Fibroblast of skin of scalp (primary cell): ENCODE results near the gene NLGN2.

Source experiments
- DNase-seq: peaks from one replicate; pipeline ENCODE4 v3.0.0-alpha.2; 2013

The NLGN2 gene

DNA sequence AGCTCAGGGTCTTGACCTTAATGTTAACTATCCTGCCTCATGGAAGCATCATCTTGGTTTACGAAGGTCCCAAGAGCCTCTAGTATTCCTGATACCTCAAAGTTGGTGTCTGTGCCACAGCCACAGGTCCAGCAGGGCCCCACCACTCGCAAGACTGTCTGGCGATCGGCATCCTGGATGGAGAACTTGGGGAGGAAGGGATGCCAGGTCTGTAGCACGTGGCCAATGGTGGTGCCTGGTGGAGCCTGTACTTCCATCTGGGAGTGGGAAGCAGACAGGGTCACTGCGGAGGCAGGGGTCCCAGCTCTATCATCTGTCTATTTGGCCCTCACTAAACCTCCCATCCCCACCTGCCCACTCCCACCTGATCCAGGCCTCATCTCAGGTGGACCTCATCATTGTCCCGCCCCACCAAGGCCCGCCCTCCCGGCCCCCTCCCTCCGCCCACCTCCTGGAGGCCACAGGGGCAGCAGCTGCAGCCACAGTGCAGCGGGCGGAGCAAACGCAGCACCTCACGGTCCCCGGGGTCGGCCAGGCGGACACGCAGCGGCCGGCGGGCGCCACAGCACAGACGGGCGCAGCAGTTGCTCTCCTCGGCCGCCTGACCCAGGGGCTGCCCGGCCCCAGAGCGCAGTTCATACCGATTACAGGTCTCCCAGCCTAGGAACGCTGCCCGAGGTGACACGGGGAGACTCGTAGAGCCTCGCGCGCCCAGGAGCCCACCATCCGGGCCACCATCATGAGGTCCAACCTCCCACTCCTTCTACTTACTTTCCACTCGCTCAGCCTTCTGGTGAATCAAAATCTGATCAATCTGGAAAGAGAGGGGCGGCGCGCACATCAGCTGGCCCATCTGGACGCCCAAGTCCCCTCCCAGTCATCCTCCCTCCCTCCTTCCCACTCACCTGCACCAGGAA lies 14.7 kb upstream of the NLGN2 start:
- no peak for DNase-seq

DNA sequence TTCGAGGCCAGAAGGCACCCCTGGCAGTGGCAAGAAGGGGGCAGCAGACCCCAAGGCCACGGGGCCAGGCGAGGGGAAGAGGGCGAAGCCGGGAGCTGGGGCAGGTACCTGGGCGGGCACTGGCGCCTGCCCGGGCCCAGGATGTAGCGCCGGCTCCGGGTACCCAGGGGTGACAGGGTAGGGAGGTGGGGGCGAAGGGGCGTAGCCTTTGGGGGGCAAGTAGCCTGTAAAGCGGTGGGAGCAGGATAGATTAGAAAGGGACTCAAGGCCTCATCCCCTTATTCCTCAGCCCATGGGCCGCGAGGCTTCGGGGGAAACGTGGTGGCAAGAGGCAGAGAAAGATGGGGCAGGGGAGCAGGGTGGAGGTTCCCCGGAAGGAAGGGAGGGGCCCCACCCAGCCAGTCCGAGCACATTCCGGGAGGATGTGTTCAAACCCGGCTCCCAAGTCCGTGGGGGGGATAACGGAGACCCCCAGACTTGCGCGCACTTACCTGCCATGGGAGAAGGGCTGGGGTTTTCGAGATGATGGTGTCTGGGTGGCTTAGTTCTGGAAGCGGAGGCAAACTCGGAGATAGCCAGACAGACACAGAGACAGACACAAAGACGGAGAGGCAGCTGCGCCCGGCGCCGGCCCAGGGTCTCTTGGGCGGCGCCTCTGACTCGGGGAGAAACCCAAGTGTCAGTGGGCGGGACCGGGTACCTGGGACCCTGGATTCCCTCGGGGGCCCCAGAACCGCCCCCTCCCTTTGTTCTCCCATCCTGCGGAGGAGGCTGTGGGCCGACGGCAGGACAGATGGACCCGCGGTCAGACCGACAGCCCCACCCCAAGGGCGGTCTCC lies 13.8 kb upstream of the NLGN2 start:
- no peak for DNase-seq

DNA sequence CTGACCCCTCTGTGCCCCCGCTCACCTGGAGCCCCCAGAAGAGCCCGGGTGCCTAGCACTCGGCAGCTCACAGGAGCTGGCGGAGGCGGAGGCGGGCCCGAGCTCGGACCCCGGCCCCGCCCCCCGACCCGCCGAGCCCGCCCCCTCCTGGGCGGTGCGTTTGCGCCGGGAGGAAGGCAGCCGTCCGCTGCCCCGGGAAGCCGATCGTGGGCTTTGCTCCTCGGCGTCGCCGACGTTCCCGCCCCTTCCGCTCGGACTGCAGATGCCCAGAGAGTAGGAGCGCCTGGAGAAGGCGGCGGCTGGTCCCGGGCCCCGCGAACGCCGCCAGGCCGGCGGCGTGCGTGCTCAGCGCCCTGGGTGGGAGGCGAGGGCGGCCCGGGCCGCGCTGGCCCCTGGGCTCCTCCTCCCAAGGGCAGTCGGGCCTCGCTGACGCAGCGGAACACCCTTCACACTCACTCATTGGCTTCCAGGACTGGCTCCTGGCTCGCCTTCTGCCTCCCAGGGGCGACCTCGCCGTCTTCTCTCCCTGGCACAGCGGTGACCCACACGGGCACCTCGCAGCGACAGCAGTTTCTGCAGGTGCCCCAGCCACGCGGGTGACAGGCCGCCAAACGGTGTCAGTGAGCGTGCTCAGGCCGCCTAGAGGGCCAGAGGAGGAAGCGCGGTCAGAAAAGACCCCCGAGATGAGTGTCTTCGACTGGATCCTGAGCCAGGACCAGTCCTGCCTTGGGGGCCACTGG lies 13.0 kb upstream of the NLGN2 start, which contains the start of gene PLSCR3:
Gene PLSCR3 (minus strand): TSS at position 74 of the 740 bp plus-strand sequence. CDS start 415 bp downstream, outside the sequence.
- peak; percentile 88 for DNase-seq

DNA sequence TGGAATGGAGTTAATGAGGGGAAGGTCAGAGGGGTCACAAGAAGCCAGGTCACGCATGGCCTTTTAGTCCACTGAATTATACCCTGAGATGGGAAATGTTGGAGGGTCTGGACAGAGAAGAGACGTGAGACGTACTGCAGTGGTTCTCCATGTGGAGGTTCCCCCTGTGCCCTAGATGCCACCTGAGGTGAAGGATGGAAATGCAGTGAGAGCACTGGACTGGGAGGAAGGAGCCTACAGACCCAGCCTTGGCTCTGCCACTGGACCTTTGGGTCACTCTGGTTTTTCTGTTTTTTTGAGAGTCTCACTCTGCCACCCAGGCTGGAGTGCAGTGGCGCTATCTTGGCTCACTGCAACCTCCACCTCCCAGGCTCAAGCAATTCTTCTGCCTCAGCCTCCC lies 11.5 kb upstream of the NLGN2 start:
- no peak for DNase-seq

DNA sequence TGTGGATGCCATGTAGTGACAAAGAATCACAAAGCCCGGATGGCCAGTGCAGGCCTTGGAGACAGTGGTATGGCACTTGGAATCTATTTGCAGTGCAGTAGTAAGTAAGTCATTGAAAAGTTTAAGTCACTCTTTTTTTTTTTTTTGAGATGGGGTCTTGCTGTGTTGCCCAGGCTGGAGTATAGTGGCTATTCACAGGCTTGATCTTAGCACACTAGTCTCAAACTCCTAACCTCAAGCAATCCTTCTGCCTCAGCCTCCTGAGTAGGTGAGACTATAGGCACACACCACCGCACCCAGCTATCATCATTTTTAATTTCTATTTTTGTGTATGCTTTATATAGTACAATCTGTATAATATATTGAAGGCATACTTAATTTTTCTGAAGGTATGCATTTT lies 9.0 kb upstream of the NLGN2 start:
- DNase-seq: no peak

DNA sequence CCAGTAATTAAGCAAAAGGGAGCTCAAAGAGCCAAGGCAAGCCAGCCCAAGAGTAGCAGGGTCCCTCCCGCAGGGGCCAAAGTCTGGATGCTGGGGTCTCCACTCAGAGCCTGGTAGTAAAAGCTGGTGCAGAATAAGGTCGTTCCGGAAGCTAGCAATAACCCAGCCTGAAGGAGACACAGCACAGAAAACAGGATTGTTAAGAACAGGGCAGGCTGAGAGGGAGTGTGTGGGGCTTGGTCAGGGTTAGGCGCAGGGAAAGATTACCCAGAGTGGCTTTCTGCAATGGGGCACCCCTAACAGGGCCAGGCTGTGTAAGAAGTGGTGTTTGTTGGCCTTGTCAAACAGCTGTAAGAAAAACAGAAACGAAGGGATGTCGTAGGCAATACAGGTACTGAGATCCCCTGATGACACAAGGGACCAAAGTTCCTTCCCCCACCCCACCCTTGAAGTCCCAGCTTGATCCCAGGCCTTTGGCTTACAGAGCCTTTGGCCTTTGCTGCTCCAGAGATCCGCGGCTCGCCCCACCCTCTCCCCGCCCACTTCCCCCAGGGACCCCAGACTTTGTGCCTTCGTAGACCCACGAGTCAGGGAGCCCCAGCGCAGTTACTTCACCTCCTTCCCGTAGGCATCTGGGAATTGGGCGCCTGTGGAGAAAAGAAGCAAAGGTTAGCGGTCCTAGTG lies 4.5 kb upstream of the NLGN2 start:
- no peak for DNase-seq

DNA sequence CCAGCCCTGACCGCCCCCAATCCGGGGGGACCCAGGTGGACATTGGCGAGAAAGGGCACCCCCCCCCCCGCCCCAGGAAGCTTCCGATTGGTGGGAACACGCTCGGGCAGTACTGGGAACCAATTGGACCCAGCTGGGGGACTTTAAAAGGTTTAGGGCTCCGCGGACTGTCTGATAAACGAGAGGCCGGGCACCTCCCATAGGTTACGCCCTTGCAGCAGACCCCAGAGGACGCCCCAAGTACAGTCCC lies 4.0 kb upstream of the NLGN2 start:
- DNase-seq: no peak

DNA sequence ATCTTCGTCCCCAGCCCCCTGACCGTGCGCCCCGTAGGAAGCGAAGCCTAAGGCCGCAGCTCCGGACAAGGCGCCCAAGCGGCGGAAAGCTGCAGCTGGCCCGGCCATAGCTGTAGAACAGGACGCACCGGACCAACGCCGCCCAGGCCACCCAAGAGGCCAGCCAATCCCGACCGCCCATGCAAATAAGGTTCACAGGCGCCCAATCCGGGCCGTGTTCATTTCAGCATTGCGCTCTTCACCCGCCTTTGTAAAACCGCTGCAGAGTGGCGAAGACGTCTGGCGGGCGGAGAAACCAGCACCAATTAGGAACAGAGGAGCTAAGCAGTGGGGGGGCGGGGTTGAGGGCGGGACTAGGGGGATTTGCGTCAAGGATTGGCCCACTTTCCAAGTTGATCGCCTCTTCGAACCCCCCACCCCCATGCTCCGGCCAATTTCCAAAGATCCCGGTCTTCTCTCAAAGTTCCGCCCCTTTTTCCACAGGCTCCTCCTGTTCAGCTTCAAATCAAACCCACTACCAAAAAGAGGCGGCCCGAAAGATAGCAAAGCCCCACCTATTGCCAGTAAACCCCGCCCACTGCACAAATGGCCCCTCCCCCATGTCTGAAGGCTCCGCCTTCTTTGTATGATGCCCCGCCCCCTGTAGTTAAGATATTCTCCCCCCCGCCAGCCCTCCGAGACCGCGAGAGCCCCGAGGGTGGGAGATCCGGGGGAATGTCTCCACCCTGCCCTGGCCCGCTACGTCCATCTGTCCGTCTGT lies 3.5 kb upstream of the NLGN2 start, which contains the start of gene TMEM256:
Gene TMEM256 (minus strand): TSS at position 121 of the 760 bp plus-strand sequence. CDS start 13 bp downstream, at position 108.
- peak; percentile 100 for DNase-seq

DNA sequence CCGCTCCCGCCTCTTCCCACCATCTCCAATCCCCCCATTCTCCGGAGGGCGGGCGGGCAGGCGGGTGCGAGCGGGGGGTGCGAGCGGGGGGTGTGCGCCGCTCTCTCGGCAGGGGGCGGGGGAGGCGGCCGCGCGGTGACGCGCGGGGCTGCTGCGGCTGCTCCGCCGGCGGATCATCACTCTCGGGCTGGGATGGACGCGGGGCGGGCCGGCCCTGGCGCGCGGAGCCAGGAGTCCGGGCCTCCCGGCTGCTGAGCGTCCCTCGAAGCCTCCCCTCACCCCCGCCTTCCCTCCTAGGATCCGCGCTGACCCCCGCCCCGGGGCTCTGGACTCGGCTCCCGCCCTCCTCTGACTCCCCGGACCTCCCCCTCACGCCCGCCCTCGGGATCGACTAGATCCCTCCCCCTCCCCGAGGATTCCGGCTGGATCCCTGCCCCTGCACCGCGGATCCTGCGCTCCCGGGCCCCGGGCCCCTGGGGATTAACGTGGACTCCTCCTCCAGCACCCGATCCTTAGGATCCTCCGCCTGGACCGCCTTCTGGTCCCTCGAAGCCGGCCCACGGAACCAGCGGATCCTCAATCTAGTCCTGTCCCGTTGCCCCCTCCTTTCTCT lies 2.8 kb upstream of the NLGN2 start:
- DNase-seq: peak; percentile 28

DNA sequence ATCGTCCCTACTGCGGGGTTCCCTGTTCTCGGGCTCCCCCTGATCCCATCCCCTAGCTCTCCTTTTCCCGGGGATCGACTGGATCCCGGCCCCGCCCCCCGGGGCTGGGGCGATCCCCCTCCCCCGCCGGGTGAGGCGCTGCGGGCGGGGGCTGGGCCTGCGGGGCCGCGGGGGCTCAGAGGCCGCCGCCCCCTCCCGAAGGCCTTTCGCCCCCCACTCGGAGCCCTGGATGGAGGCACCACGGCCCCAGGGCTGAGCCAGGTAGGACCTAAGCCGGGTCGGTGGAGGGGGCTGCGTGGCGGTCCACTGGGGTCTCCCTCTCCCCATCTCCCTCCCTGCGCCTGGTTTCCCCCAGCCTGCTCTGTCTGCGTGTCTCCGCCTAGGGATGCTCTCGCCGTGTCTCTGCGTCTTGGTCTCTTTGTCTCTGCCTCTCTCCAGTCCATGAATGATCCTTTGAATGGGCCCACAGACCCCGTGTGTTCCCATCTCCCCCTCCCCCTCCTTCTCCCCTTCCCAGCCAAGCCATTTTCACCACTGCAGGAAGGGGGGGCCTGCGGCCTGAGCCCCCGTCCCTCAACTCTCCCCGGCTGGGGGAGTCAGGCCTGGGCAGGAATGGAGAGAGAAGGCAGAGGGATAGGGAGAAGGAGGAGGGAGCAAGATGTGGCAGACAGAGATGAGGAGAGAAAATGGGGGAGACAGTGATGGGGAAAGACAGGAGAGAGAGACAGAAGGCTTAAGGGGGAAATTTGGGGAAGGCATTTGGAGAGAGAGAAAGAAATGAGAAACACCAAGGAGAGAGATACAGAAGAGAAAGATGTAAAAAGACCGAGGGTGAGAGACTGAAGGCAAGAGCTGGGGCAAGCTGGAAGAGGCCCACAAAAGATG lies 2.1 kb upstream of the NLGN2 start:
- DNase-seq: no peak

DNA sequence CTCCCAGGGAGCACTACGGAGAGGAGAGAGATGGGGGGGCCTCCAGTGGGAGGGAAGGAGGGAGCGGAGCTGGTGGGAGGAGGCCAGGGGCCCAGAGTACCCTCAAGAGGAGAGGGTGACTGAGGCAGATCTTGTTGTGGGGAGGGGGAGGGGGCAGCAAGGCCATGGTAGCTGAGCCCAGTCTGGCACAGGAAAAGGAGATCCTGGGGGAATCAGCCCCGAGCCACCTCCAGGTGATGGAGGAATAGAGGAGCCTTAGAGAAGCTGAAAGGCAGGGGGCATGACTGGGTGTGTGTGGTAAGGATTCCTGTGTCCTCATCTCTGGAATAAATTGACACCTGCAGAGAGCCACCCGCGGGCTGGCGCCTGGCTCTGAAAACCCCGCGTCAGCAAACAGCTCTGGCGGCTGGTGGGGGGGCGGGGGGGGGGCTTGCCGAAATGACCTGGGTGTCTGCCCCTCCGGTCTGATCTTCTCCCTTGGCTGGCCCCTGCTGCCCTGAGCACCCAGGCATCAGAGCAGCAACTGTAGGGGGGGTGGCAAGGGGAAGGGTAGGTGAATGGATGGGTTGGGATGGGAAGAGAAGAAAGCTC lies 1.3 kb upstream of the NLGN2 start:
- DNase-seq: no peak

DNA sequence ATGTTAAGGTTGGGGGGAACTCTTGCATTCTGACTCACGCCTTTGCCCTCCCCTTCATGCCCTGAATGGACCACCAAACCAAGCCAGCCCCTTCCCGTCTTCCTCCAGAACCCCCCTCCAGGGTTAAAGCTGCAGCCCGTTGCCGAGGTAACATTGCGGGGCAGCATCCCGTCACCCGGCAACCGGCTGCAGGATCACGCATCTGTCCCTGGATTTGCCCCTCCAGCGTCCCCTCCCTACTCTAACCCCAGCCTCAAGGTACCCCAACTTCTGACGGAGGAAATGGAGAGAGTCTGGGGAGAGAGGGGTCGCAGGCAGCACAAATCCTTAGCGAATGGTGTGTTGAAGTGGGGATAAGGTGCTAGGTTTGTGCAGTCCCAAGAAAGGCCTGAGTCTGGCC lies 563 bp upstream of the NLGN2 start:
- DNase-seq: no peak

DNA sequence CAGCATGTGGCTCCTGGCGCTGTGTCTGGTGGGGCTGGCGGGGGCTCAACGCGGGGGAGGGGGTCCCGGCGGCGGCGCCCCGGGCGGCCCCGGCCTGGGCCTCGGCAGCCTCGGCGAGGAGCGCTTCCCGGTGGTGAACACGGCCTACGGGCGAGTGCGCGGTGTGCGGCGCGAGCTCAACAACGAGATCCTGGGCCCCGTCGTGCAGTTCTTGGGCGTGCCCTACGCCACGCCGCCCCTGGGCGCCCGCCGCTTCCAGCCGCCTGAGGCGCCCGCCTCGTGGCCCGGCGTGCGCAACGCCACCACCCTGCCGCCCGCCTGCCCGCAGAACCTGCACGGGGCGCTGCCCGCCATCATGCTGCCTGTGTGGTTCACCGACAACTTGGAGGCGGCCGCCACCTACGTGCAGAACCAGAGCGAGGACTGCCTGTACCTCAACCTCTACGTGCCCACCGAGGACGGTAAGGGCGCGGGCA lies 645 bp downstream of the NLGN2 start:
- DNase-seq: no peak

DNA sequence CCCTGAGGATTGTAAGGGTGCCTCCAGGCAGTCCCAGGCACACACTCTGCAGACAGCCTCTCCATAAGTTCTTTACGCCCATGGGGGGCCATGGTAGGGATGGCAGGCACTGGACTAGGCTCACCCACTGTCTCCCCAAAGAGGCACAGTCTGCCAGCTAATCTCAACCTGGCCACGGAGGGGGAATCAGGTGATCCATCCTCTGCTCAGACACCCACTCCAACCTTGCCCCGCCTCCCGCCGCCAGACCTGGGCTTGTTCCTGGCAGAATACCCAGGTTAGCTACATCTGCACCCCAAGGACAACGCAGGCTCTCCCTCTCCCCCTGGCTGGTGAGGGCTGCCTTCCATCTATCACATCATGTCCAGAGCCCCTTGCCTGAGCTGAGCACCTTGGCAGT lies 1.2 kb downstream of the NLGN2 start:
- no peak for DNase-seq

DNA sequence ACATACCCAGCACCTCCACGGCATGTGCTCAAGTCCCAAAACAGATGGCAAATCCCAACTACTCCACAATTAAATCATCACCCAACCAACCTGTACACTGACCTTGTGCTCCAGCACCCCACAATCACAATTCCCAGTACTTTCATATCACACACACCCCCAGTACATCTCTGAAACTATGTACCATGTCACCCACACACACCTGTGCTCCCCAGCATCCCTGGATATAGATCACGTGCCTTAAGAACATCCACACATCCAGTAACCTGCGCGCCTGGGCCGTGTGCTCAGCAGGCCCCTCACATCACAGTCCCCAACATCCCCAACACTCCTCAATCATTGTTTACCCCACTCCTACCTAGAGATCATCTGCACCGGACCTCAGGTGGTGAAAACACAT lies 2.1 kb downstream of the NLGN2 start:
- no peak for DNase-seq

DNA sequence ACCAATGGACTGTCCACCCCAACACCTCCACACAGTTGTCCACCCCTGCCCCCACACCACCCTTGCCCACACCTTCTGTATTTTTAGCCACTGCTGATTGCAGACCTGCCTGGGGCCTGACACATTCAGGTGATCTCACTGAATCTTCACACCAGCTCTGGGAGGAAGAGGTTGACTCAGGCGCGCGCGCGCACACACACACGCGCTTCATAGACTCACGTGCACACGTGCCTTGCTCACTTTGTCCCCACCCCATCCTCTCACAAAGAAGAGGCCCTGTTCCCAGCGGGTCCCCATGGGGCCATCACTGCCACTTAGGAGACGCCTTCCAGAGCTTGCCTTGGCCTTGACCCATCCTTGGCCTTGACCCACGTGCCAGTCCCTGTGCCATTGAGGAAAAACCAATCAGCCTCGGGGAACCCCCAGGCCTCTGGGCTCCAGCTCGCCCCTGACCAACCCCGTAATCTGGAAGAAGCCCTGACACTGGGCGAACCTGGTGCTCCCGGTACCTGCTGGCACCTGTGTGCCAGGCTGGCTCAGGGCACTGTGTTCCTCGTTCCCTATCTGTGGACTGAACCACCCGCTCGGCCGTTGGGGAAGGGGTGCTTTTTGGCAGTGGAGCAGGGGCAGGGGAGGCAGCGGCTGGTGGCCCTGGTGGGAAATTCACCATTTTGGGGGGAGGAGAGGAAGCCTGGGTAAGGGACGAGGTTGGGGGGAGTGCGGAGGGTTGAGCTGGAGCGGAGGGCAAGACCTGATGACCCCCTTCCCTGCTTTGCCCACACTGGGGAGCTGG lies 3.2 kb downstream of the NLGN2 start:
- DNase-seq: no peak

DNA sequence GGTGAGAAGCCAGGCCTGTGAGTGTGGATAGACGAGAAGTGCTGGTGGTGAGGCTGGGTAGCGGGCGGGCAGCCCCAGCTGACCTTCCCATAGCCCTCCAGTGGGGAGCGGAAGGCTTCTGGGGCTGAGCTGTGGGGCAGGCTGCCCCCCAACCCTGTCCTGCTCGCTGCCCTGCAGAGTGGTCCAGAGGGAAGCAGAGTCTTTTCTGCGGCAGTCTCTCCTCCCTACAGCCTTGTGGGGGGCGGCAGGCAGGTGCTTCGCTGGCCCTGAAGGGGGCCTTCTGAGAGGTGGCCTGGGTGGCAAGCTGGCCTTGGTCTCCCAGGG lies 3.7 kb downstream of the NLGN2 start:
- DNase-seq: no peak

DNA sequence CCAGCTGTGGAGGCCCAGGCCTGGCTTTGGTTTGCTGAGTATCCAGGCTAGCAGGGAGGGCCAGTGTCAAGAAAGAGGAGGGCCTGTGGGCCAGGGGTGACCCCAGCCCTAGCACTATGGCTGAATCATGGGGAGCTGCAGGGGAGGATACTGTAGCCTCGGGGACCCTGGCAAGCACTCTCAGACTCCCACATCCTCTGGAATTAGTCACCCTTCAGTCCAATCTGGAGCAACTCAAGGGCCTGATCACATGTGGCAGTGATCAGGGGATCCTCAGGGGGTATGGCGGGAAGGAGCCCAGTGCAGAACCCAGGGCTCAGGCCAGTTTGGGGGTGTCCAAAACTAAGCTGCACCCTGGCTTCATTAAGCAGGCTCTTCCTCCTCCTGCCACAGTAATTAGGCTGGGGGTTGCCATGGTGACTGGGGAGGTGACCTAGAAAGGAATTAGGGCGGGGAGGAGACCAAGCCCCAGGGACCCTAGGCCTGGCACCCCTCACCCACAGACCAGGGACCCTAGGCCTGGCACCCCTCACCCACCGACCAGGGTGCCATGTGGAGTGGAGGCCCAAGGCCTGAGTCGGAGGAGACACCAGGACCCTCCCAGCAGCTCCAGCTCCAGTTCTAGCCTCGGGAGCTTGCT lies 5.8 kb downstream of the NLGN2 start:
- peak; percentile 38 for DNase-seq
